AG08395 (cell line): ENCODE measurements around the gene SYCE3.
"Not testable (repeated sequence)": the region's sequence is repeated elsewhere in the genome, so short reads cannot be mapped to it uniquely, and the experiment has no call there.

ENCODE experiments used
- DNase-seq: peaks from one replicate; pipeline ENCODE4 v3.0.0; 2012; ENCODE audit warnings: mixed read lengths, low spot score

SYCE3 gene

DNA sequence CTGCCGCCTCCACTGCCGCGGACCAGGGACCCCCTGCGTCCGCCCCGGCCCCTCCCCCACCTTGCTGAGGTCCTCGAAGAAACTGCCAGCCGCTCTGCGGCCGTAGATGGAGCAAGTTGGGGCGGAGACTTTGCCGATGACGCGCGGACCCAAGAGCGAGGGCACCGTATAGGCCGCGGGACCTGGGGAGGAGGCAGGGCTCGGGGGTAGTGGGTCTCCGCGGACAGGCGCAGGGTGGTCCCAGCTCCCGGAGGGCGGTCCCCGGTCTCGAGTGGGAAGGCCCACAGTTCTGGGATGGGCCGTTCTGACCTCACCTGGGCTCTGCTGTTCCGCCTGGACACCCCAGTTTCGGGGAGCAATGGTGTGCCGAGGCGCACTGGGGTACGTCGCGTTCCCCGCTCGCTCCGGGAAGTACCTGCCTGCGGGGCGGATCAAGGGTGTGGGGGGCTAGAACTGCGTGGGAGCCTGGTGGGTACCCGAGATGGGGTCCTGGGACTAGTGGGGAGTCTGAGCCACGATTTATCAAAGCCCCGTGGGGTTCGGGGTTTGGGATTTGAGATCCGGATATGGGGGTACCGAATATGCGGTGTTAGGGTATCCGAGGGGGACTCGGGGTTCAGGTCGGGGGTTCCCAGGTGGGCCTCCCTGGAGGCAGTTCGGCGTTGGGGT is 31.7 kb downstream of the SYCE3 start:
- DNase-seq = peak; percentile 55

DNA sequence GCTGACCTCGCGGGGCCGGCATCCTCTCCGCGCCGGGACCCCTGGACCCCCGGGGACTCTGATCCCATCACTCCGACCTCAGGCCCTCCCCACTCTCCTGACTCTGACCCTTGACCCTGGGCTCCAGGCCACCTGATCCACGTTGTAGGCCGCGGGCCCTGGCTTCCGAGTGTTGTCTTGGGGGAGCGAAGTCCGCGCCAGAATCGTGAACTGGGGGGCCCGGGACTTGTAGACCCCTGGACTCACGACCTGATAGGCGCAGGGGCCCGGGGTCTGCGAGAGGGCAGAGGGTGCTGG is 32.2 kb downstream of the SYCE3 start:
- no peak for DNase-seq

DNA sequence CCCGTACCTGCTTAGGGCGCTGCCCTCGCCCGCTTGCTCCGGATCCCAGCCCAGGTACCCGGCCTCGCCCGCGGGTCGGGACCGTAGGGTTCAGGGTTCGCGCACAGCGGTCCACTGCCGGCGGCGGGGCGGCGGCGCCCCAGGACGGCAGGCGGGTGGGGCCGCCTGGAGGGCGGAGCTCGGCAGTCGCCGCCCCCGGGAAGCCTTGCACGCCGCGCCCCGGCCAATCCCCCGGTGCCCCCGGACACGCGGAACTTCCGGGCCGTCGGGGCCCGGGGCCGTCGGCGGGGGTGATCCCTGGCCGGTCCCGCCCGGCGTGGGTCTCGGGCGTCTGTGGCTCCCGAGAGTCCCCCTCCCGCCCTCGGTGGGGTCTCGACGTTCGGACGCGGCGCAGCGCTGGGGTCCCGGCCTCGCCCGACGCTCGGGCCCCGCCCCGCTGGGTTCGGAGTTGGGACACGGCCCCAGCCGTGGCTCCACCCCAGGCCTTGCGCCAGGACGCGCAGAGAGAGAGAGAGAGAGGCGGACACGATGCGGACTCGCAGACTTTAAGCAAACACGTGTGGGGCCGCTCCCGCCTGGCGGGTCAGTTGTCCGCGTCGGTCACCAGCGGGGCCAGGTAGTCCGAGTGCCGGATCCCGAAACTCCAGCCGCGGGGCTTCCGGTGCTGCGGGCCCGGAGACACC is 32.7 kb downstream of the SYCE3 start, which contains the start of gene TYMP:
Gene TYMP (minus strand): TSS at position 116 of the 683 bp plus-strand sequence. CDS start 303 bp downstream, outside the sequence.
- peak; percentile 67 for DNase-seq

DNA sequence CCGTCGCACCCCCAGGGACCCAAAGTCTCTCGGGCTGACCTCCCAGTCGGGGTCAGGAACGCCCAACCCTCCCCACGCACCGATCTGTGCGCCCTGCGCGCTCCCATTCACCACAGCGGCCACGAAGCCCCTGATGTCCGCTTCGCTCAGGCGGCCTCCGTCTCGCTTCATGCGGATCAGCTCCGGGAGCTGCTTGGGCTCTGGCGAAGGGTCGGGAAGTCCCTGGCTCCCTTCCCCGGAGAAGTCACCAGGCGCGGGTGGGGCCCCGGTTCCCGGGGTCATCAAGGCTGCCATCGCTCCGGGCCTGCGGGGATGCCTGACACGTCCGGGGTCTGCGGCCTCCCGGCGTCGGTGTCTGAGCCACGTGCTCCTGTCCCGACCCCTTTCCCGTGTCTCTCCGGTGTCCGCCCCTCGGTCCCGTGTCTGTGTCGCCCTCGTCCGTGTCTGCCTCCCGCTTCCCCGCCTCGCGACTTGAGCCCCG is 33.3 kb downstream of the SYCE3 start:
- no peak for DNase-seq

DNA sequence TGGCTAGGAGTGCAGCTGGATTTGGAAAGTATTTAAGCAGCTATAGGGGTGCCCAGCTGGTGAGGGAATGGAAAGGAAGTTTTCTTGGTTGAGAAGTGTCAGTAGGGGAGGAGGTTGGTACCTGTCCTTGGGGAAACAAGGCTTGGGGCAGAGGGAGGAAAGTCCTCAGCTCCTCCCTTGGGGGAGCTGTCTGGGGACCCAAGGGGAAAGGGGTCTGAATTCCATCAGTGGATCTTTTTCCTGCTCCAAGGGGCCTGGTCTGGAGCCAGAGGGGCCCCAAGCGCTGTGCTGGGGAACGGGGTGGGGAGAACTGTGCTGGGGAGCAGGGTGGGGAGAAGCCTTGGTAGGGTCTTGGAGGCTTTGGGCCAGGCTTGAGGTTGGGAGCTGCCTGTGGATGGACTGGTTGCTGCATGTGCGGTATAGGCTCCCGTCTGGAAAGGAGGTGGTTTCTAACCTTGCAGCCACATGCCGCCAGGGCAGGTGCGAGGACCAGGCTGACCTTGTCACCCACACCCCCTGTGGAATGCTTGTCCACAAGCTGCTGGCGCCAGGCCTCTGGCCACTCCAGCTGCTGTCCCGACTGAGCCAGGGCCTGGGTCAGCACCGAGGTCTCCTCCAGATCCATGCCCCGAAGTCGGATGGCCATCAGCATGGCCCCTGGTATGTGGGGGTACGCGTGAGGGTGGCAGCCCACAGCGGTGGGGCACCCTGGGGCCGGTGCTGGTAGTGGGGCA is 33.9 kb downstream of the SYCE3 start:
- no peak for DNase-seq

DNA sequence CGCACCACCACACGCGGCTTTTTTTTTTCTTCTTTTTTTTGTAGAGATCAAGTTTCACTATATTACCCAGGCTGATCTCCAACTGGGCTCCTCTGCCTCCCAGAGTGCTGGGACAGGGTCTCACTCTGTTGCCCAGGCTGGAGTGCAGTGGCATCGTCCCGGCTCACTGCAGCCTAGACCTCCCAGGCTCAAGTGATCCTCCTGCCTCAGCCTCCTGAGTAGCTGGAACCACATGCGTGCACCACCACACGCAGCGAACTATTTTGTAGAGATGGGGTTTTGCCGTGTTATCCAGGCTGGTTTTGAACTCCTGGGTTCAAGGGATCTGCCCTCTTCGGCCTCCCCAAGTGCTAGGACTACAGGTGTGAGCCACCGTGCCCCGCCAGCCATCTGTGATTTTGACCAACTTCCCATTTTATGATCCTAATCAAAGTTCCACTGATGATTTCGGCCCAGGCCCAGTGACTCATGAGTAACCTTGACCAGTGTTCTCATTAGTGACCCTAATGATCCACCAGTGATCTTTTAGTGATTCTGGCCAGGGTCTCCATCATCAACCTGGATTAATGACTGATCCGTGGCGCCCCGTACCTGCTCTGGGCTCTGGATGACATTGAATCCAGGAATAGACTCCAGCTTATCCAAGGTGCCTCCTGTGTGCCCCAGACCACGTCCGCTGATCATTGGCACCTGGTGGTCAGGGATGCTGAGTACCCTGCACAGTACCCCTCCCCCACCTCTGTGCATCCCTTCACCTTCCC is 34.6 kb downstream of the SYCE3 start:
- DNase-seq = no peak

DNA sequence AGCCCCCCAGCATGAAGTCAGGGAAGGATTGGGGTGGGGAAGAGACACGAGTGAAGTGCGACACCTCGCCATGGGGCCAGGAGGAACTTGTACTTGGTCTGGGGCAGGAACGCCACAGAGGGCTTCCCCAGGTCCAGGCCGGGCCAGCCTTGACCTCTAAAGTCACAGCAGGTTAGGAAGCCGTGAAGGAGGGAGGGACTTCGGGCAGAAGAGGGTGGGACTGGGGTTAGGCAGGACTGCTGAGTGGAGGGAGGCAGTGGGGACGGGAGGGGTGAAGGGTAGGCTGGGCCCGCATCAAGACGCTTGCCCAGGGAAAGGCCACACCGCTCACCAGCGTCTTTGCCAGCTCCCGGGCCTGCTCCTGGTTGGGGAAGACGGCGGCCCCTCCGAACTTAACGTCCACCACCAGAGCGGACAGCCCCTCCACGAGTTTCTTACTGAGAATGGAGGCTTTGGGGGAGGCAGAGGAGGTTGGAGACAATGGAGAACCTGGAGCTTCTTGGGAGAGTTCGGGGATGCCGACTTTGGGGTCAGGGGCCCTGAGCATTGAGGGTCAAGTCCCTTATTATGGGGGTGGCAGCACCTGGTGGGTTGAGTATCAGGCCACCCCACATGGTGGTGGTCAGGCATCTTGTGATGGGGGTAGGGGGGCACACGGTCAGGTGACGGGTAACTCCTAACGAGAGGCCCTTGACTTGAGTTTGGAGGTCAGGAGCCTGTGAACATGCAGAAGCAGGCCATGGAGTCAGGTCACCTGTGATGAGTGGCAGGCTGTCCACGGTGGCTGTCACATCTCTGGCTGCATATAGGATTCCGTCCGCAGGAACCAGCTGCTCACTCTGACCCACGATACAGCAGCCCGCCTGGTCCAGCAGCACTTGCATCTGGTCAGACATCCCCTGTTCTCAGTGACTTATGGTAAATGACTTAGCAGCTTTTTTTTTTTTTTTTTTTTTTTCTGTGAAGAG is 35.6 kb downstream of the SYCE3 start:
- no peak for DNase-seq

DNA sequence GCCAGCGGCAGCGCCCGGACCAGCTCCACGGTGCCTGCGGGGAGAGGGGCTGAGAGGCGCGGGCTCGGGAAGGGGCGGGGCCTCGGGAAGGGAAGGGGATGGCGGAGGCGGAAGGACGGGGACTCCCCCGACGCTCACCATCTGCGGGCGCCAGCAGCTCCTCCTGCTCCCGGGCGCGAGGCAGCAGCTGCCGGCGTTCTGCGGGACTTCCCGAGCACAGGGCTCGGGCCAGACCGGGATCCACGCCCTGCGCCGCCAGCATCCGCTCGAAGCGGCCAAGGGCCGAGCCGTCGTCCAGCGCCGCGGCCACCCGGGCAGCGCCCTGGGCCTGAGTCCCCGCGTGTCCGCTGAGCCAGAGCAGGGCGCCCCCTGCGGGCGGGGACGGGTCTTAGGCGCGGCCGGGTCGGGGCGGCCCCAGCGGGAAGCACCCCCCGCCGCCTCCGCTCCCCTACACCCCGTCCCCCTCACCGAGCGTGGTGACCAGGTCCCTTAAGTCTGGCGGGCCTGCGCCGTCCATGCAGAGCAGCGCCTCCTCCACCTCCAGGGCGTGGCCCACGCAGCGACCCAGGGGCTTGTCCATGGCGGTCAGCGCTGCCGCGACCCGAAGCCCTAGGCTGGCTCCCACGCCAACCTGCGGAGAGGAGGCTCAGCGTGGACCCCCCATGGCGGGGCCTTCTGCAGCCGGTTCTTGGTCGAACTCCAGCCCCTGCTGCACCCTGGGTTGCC is 36.4 kb downstream of the SYCE3 start:
- DNase-seq = peak; percentile 59

DNA sequence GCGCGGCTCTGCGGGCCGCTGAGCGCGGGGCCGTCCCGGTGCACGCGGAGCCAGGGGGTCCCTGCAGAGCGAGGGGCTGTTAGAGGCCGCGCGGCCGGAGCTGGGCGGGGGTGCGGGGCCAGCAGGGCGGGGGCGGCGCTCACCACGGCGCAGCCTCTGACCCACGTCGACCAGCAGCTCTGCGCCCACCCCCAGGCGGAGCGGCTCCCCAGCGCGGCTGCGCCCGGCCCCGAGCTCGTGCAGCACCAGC is 36.9 kb downstream of the SYCE3 start:
- DNase-seq = no peak

DNA sequence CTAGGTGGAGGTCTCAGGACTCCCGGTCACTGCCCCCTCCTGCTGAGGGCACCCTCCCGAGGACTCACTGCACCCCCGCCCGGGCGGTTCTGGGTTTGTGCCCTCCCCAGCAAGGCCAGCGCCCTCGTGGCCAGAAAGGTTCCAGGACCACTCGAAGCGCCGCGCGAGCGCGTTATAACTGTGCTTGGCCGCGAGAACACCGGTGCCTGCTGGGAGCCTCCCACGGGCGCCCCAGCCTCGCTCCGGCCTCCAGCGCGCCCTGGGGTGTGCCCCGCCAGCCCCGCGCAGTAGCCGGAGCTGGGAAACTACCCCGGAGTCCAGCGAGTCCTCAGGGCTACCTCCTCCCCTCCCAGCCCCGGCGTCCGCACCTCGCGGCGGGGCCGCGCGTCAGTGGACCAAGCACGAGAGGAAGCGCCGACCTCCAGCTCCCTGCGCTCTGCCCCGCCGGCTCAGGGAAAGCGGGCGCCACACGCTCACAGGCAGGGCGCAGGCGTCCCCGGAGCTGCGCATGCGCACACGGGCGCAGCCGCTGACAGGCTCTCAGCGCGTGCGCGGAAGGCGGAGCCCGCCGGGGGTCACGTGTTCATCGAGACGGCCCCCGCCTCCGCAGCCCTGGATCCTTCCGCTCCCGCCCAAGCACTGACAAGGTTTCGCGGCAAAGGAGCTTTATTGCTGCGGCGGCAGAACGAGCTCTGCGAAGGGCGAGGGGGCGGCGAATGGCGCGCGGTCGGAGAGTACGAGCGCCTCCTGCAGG is 37.4 kb downstream of the SYCE3 start, which contains the start of gene SCO2:
Gene SCO2 (minus strand): TSS at position 495 of the 754 bp plus-strand sequence. CDS start 1,187 bp downstream, outside the sequence.
- DNase-seq = peak; percentile 100

DNA sequence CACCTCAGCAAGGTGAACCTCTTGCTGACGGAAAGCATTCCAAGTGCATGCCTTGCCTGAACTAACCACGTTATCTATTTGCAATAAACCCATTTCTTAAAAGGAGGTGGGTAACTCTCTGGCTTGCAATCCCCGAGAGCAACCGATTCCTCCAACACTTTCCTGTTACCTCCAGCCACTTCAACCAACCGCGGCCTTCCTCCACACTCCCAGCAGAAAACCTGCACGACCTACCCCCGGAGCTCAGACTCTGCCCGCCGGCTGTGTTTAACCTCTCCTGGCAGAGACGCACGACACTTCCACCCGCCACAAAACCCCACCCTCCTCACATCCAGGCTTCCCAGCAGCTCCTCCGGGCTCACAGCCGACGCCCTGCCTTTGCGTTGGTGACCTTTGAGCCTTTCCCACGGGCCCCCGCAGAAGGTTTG is 38.0 kb downstream of the SYCE3 start:
- DNase-seq = no peak

DNA sequence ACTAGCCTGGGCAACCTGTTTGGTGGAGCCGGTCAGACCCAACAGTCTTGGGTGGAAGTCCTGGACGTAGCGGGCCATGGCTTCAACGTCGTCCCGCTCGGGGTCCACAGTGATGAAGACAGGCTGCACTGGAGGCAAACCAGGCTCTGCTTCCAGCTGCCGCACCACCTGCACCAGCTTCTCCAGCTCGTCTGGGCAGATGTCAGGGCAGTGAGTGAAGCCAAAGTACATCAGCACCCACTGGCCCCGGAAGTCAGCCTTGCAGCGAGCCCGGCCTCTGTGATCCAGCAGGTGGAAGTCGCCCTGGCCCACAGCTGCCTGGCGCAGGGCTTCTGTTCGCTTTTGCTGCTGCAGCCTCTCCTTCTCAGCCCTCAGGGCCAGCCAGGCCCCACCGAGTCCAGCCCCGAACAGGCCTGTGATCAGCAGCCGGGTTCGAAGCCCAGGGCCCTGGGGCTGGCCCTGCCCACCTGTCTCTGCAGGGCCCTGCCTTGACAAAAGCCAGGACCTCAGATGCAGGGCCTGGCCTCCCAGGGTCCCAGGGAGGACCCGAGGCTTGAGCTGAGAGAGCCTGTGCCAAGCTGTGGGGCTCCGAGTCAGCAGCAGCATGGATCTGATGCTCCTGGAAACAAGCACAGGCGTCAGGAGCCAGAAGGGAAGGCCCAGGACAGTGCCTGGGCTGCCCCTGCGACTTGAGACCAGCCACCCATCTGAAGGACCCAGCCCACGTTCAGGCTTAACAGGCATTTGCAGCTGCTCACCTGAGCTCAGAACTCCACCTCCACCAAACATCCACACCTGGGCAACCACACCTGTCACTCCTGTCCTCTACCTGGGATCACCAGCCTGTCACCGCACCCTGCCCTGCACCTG is 38.7 kb downstream of the SYCE3 start:
- no peak for DNase-seq

DNA sequence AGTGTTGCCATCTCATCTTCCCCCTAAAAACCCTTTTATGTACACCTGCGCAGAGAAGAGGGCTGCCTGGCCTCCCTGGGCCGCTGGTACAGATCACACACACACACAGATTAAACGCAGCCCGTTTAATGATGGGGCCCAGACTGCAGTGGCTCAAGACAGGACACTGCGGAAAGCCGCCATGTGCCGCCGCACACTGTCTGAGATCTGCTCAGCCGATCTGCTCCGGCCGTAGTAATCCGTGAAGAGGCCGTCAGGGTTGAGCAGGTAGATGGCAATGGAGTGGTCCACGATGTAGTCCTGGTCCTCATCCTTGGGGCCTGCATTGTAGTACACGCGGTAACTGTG is 39.3 kb downstream of the SYCE3 start:
- DNase-seq = no peak

DNA sequence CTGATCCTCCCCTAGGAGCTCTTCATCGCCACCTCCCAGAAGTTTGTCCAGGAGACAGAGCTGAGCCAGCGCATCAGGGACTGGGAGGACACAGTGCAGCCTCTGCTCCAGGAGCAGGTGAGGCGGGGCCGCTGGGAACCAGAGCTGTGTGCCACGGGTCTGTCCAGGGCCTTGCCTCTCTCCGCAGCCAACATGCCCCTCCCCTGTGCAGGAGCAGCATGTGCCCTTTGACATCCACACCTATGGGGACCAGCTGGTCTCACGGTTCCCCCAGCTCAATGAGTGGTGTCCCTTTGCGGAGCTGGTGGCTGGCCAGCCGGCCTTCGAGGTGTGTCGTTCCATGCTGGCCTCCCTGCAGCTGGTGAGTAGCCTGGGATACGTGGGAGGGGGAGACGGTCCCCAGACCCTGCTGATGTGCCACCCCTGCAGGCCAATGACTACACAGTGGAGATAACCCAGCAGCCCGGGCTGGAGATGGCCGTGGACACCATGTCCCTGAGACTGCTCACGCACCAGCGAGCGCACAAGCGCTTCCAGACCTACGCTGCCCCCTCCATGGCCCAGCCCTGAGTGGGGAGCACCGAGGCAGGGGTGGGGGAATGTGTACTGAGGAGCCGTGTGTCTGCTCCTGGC is 39.8 kb downstream of the SYCE3 start:
- no peak for DNase-seq

DNA sequence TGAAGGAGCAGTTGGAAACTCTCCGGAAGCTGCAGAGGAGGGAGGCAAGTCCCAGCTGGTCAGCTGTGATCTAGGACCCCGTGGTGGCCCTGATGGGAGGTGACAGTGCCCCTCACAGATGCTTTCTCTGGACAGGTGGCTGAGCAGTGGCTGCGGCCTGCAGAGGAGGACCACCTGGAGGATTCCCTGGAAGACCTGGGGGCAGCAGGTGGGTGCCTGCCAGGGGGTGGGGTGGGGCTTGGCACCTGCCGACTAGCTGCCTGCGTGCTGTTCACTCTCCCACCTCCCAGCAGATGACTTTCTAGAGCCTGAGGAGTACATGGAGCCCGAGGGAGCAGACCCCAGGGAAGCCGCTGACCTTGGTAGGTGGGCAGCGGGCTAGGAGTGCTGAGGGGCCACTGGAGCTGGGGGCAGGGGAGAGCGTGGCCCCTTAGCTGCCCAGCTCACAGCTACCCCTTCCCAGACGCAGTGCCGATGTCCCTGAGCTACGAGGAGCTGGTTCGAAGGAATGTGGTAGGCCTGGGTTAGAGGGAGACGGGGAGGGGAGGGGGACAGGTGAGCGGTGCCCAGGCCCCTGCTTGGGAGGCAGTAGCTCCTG is 40.4 kb downstream of the SYCE3 start:
- DNase-seq = no peak

DNA sequence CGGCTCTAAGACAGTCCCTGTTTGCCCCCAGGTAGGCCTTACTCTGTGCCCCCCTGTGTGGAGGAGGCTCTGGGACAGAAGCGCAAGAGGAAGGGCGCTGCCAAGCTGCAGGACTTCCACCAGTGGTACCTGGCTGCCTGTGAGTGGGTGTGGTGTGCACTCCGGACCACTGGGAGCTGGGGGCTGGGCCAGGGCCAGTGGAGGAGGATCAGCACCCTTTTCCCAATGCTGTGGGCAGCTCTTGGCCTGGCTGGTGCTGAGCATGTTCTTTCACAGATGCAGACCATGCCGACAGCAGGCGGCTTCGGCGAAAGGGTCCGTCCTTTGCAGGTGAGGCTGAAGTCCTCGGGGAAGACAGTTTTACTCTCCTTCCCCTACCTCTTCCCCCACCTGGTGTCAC is 41.0 kb downstream of the SYCE3 start:
- DNase-seq = no peak

DNA sequence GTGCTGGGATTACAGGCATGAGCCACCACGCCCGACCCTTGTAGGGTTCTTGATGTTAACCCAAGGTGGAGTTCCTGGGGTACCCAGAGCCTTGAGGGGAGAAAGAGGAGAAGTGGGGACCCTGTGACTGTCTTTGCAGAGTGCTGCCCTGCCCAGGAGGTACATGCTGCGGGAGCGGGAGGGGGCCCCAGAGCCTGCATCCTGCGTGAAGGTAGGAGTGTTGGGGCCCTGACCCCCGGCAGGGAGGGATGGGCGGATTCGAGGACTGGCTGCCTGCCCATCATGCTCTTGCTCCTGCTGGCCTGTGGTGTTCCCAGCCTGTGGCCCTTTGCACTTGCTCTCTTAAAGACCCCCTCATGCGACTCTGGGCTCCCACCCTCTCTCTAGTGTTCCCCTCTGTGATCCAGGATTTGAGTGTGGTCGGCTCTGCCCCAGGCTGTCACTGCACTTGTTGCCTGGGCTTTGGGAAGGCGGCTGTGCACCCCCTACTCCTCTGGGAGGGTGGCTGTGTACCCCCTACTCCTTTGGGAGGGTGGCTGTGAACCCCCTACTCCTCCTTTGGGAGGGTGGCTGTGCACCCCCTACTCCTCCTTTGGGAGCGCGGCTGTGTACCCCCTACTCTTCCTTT is 41.8 kb downstream of the SYCE3 start:
- no peak for DNase-seq

DNA sequence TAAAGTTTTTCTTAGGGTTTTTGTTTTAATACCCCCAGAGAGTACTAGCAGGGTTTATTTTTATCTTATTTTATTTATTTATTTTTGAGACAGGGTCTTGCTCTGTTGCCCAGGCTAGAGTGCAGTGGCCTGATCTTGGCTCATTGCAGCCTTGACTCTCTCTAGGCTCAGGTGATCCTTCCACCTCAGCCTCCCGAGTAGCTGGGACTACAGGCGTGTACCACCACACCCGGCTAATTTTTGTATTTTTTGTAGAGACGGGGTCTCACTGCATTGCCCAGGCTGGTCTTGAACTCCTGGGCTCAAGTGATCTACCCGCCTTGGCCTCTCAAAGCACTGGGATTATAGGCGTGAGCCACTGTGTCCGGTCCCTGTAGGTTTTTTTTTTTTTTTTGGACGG is 42.5 kb downstream of the SYCE3 start:
- not testable (repeated sequence) for DNase-seq
